Measurements from ENCODE around the gene CBX4. TPM values are rescaled to one million over a fixed set of nuclear protein-coding genes. Genes with fewer than 3 reads are reported as not detected.

Gene CBX4
- total RNA-seq, 2 experiments from 2014 or later, result 98.9 to 110 TPM

DNA sequence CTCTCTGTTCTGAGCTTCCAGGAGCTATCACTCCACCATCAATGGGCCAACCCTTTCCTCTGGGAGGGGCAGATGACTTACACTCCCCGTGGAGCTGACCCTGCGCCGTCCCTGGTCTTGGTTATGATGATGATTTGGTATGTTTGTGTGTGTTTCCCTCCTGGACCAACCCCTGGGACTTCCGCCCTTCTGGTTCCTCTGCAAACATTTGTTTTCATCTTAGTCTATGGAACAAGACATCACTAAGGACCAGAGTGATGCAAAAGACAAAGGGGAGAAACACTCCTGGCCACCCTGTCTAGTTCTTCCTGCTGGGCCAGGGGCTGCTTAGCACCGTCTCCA lies 13.7 kb downstream of the CBX4 start:
- intact Hi-C loops (cut with micrococcal nuclease; ENCODE audit: unreplicated experiment), result no loop called here
- H3K4me1 ChIP-seq (ENCODE audit: insufficient read depth, low read length, poor library complexity, severe bottlenecking), result peaks cover 16% of the 10 kb centered on the region
- no peaks in the 10 kb centered on the region for H3K9me3 ChIP-seq (ENCODE audit: low read length)
- ChIA-PET CTCF (ENCODE audit: unreplicated experiment) (no interaction called here), POLR2A (no interaction called here)
- H3K79me2 ChIP-seq (ENCODE audit: insufficient read depth, low read depth, low read length), result no peaks in the 10 kb centered on the region
- no peak for DNase-seq (ENCODE audit: low spot score)
- H3K36me3 ChIP-seq (ENCODE audit: insufficient read depth, low read length), result no peaks in the 10 kb centered on the region
- no peak for TF ChIP-seq EZH2phosphoT487 (IDR thresholded peaks at IDR 0.05; ENCODE audit: borderline replicate concordance, low read depth, low read length)
- TF ChIP-seq, protein P1, sequence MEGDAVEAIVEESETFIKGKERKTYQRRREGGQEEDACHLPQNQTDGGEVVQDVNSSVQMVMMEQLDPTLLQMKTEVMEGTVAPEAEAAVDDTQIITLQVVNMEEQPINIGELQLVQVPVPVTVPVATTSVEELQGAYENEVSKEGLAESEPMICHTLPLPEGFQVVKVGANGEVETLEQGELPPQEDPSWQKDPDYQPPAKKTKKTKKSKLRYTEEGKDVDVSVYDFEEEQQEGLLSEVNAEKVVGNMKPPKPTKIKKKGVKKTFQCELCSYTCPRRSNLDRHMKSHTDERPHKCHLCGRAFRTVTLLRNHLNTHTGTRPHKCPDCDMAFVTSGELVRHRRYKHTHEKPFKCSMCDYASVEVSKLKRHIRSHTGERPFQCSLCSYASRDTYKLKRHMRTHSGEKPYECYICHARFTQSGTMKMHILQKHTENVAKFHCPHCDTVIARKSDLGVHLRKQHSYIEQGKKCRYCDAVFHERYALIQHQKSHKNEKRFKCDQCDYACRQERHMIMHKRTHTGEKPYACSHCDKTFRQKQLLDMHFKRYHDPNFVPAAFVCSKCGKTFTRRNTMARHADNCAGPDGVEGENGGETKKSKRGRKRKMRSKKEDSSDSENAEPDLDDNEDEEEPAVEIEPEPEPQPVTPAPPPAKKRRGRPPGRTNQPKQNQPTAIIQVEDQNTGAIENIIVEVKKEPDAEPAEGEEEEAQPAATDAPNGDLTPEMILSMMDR (conservative IDR thresholded peaks at IDR 0.05; ENCODE audit: low read length), result no peak
- no peak overlapping the region for H3K4me2 ChIP-seq (ENCODE audit: low read length)
- H3K27ac ChIP-seq (ENCODE audit: low read depth, low read length, poor library complexity, severe bottlenecking), result no peak overlapping the region
- no peak overlapping the region for H2AFZ ChIP-seq (ENCODE audit: low read length)
- H3K9me2 ChIP-seq (ENCODE audit: insufficient read depth, low read length), result no peaks in the 10 kb centered on the region
- no TSS peak for BruUV-seq (replicated peaks)
- no peak overlapping the region for H3K4me3 ChIP-seq (ENCODE audit: low read depth, low read length, poor library complexity, severe bottlenecking)
- no peaks in the 10 kb centered on the region for H4K20me1 ChIP-seq (ENCODE audit: insufficient read depth, low read length)

DNA sequence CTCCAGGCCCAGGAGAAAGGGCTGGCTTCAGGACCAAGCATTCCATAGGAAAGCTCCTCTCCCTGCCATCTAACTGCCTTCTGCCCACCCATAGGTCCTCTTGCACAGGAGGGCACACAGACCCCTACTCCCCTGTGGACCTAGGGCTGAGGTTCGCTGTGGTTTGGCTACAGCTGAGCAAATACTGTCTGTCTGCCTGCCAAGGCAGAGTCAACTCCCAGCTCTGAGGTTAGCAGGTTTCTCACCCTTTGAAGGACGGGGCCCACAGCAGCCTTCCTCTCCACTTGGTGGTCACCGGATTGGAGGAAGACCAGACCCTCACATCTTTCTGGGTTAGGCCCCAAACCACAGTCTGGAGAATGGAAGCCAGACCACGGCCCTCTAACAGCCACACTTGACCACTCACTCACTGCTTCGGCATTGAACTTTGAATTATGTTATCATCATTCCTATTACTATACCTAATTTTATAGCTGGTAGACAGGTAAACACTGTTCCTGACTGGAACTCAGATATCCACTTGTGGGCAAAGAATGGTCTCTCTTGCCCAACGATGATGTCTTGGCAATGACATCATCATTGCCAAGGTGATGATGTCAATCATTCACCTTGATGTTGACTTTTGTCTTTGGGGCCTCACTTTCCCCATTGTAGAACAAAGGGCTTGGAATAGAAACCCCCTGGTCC lies 14.2 kb downstream of the CBX4 start:
- no peaks in the 10 kb centered on the region for H3K79me2 ChIP-seq (ENCODE audit: insufficient read depth, low read depth, low read length)
- H2AFZ ChIP-seq (ENCODE audit: low read length), result no peak overlapping the region
- no peak overlapping the region for H3K4me2 ChIP-seq (ENCODE audit: low read length)
- TF ChIP-seq EZH2phosphoT487 (IDR thresholded peaks at IDR 0.05; ENCODE audit: borderline replicate concordance, low read depth, low read length), result no peak
- TF ChIP-seq, protein P1 (conservative IDR thresholded peaks at IDR 0.05; ENCODE audit: low read length), result no peak
- peaks cover 16% of the 10 kb centered on the region for H3K4me1 ChIP-seq (ENCODE audit: insufficient read depth, low read length, poor library complexity, severe bottlenecking)
- POLR2A ChIA-PET, result no interaction called here
- H3K27ac ChIP-seq (ENCODE audit: low read depth, low read length, poor library complexity, severe bottlenecking), result no peak overlapping the region
- intact Hi-C loops (cut with micrococcal nuclease; ENCODE audit: unreplicated experiment), result no loop called here
- DNase-seq (ENCODE audit: low spot score), result no peak
- H3K36me3 ChIP-seq (ENCODE audit: insufficient read depth, low read length), result no peaks in the 10 kb centered on the region
- no TSS peak for BruUV-seq (replicated peaks)
- CTCF ChIA-PET (ENCODE audit: unreplicated experiment), result no interaction called here
- no peaks in the 10 kb centered on the region for H3K9me3 ChIP-seq (ENCODE audit: low read length)
- no peak overlapping the region for H3K4me3 ChIP-seq (ENCODE audit: low read depth, low read length, poor library complexity, severe bottlenecking)
- no peaks in the 10 kb centered on the region for H4K20me1 ChIP-seq (ENCODE audit: insufficient read depth, low read length)
- no peaks in the 10 kb centered on the region for H3K9me2 ChIP-seq (ENCODE audit: insufficient read depth, low read length)

DNA sequence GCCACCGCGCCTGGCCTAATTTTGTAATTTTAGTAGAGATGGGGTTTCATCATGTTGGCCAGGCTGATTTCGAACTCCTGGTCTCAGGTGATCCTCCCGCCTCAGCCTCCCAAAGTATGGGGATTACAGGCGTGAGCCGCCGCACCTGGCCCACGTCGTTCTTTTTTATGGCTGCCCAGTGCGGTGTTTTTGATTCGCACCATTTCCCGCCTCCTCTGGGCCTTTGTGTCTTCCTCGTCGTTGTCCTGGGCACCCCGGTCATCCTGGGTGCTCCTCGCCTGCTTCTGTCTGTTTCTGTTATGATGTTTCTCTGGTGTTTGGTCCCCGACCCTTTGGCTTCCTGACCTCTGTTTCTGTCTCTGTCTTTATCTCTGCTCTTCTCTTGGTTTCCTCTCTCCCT lies 15.0 kb downstream of the CBX4 start:
- Histone ChIP-seq H3K9me2 (ENCODE audit: insufficient read depth, low read length) (no peaks in the 10 kb centered on the region), H3K79me2 (ENCODE audit: insufficient read depth, low read depth, low read length) (no peaks in the 10 kb centered on the region), H3K4me2 (ENCODE audit: low read length) (no peak overlapping the region), H3K4me3 (ENCODE audit: low read depth, low read length, poor library complexity, severe bottlenecking) (no peak overlapping the region), H3K36me3 (ENCODE audit: insufficient read depth, low read length) (no peaks in the 10 kb centered on the region), H3K4me1 (ENCODE audit: insufficient read depth, low read length, poor library complexity, severe bottlenecking) (peaks cover 13% of the 10 kb centered on the region), H3K9me3 (ENCODE audit: low read length) (no peaks in the 10 kb centered on the region), H4K20me1 (ENCODE audit: insufficient read depth, low read length) (no peaks in the 10 kb centered on the region), H3K27ac (ENCODE audit: low read depth, low read length, poor library complexity, severe bottlenecking) (no peak overlapping the region), H2AFZ (ENCODE audit: low read length) (no peak overlapping the region)
- intact Hi-C loops (cut with micrococcal nuclease; ENCODE audit: unreplicated experiment), result no loop called here
- TF ChIP-seq EZH2phosphoT487 (IDR thresholded peaks at IDR 0.05; ENCODE audit: borderline replicate concordance, low read depth, low read length), result no peak
- TF ChIP-seq, protein P1 (conservative IDR thresholded peaks at IDR 0.05; ENCODE audit: low read length), result no peak
- no peak for DNase-seq (ENCODE audit: low spot score)
- POLR2A ChIA-PET, result no interaction called here
- CTCF ChIA-PET (ENCODE audit: unreplicated experiment), result interaction anchor here (0.7 kb wide), 1 partner anchor 13 kb away, joined by 3 read pairs; no protein-coding TSS in a partner anchor
- no TSS peak for BruUV-seq (replicated peaks)

Measured in OCI-LY7 (cell line).